ENCODE results near the gene RNF4.
"Not testable (repeated sequence)": the region's sequence is repeated elsewhere in the genome, so short reads cannot be mapped to it uniquely, and the experiment has no call there.

The RNF4 gene

DNA sequence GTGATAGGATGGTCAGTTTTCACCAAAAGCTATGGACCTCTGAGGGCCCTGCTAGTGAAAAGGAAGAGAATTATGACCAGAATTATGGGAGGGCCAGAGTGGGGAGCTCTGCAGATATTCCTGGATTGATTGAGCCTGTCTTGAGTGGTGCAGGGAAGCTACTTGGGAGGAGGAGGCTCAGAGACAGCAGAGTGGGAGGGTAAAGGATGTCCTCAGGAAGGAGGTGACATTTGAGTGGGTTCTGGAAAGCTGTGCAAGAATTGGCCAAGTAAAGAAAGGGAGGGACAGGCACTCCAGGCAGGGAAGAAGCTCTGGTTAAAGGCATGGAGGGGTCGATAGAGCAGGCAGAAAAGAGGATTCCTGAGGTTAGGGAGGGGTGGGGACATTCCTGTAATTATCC, 24.1 kb downstream of the RNF4 start:
- no peak for DNase-seq

- DNase-seq: no peak
These were observed 26.1 kb downstream of the RNF4 start for GRCh38 chr4:2494992-2495391.

GRCh38 chr4:2497324-2497723, 28.4 kb downstream of the RNF4 start:
- no peak for DNase-seq

DNA sequence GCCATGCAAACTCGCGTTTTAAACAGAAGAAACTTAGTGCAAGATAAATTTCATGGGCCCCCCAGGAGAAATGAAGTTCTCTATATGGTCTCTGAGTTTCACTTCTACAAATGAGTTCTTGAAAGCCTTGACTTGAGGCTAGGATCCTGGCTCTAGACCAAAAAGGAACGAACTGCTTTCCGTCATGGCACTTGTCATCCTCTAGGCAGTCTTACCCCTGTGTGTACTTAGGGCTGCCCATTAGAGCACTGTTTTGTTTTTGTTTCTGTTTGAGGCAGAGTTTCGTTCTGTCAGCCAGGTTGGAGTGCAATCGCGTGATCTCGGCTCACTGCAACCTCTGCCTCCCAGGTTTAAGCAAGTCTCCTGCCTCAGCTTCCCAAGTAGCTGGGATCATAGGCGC, 29.0 kb downstream of the RNF4 start:
- DNase-seq: no peak

- DNase-seq: peak; percentile 41
These were observed 31.6 kb downstream of the RNF4 start for GRCh38 chr4:2500547-2500946.

DNA sequence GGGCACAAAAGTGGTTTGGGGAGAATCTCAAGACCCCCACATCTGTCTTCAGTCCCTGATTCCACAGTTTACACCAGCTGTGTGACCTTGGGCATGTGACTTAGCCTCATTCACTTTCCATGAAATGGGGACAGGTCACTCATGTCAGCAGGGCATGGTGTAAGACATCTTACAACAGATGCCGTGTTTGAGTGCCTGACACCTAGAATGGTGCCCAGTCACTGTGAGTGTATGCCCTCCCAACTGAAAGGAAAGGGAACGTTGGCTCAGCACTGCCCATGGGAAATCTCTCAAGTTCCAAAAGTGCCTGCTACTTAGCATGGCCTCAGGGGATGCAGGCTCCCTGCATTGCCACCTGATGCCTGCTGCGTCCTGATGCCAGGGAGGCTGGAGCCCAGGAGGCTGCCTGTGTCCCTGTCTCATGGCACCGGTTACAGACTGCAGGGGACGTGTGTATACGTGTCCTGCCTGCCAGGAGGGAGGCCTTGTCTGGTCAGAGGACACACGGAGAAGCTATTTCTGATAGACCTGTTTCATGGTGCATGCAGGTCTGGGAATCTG, 32.2 kb downstream of the RNF4 start:
- no peak for DNase-seq

DNA sequence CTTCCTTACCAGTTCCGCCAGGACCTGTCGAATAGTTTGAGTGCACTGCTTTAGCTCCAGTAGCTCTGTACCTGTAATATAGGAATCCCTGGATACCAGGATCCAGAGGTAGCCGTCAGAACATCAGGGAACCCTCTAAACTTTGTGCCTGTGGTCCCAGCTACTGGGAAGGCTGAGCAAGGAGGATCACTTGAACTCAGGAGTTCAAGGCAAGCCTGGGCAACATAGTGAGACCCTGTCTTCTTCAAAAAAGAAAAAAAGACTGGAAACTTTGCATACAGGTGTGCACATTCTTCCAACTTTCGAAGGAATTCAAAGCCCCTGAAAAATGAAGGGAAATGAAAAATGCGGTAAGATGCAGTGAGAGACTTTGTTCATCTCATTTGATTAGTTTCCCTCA, 34.9 kb downstream of the RNF4 start:
- no peak for DNase-seq

DNA sequence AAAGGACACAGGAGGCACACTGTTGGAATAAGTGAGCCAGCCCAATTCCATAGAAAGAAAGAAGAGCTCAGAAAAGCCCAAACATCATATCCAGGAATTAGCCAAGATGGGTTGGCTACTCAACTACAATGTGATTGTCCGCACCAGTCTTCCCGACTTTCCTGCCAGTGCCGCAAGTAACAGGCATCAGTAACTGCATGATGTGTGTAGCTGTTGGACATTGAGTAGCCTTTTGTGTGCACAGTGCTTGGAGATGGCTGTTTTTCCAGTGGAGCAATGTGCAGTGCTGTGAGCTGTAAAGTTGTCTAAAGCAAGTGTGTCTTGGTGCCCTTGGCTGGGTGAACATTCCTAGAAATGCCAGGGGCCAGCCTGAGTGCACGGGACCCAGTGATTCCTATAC, 38.4 kb downstream of the RNF4 start:
- no peak for DNase-seq

- no peak for DNase-seq
These were observed 38.9 kb downstream of the RNF4 start for GRCh38 chr4:2507855-2508254.

- no peak for DNase-seq
These were observed 41.7 kb downstream of the RNF4 start for GRCh38 chr4:2510351-2511259.

GRCh38 chr4:2511645-2512131, 42.8 kb downstream of the RNF4 start:
- no peak for DNase-seq

GRCh38 chr4:2512396-2513135, 43.7 kb downstream of the RNF4 start:
- DNase-seq: no peak

- DNase-seq: not testable (repeated sequence)
These were observed 45.3 kb downstream of the RNF4 start for GRCh38 chr4:2514193-2514592.

DNA sequence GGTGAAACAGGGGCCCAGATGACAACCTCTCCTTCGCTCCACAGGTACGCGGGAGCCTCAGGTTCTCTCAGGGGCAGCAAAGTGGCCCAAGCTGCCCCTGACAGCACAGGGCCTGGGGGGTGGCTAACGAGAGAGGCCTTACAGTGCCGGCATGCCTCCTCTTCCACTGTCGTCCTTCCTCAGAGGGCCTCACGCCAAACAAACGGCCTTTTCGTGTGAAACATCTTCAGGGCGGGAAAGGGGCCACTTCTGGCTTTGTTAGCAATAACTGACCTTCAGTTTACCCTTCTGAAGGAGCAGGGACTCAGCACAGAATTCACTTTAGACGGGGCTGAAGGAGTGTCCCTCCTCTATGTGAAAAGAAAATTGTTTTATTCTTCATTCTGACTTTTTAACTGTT, 46.0 kb downstream of the RNF4 start:
- not testable (repeated sequence) for DNase-seq

GRCh38 chr4:2515830-2516550, 47.1 kb downstream of the RNF4 start:
- DNase-seq: no peak

- DNase-seq: no peak
These were observed 47.7 kb downstream of the RNF4 start for GRCh38 chr4:2516635-2517034.

GRCh38 chr4:2526559-2526958, 57.7 kb downstream of the RNF4 start:
- DNase-seq: no peak

- DNase-seq: no peak
These were observed 66.0 kb downstream of the RNF4 start for GRCh38 chr4:2534904-2535375.

GRCh38 chr4:2535376-2536192, 66.7 kb downstream of the RNF4 start:
- DNase-seq: peak; percentile 37

- DNase-seq: peak; percentile 100
These were observed 67.5 kb downstream of the RNF4 start, which contains the start of gene FAM193A for GRCh38 chr4:2536193-2537010. TSS of gene FAM193A (plus strand) at chr4:2536647. CDS start at chr4:2536916, 269 bp downstream.

Measured in activated CD4-positive, alpha-beta T cell treated with anti-CD3 and anti-CD28 coated beads, Interleukin-2, amount 50 U/mL, for 16 hours (primary cell).